HEK293 (cell line): ENCODE data around the gene TTC33.

Experiments
- BCL11A ChIP-seq: fragments of 450-650 bp; formaldehyde crosslinking; IDR thresholded peaks from 2 replicates; pipeline ENCODE4 v1.5.1; 2016; ENCODE audit warnings: low read depth, missing biosample characterization, missing genetic modification characterization
- CTCF ChIP-seq: fragments of 450-650 bp; formaldehyde crosslinking; IDR thresholded peaks from 2 replicates; pipeline ENCODE4 v1.5.1; 2016; ENCODE audit warnings: missing biosample characterization, missing genetic modification characterization
- REPIN1 ChIP-seq: fragments of 450-650 bp; formaldehyde crosslinking; IDR thresholded peaks from 2 replicates; pipeline ENCODE4 v1.5.1; 2017; ENCODE audit warnings: missing biosample characterization, missing genetic modification characterization, low read depth
- ZBTB1 ChIP-seq: fragments of 450-650 bp; formaldehyde crosslinking; IDR thresholded peaks from 2 replicates; pipeline ENCODE4 v1.5.1; 2016; ENCODE audit warnings: missing biosample characterization, missing genetic modification characterization
- ZBTB49 ChIP-seq: fragments of 450-650 bp; formaldehyde crosslinking; IDR thresholded peaks from 2 replicates; pipeline ENCODE4 v1.5.1; 2016; ENCODE audit warnings: missing biosample characterization, missing genetic modification characterization, low read depth
- ZNF140 ChIP-seq: fragments of 450-650 bp; formaldehyde crosslinking; IDR thresholded peaks from 2 replicates; pipeline ENCODE4 v1.5.1; 2016; ENCODE audit warnings: missing biosample characterization, missing genetic modification characterization
- ZNF266 ChIP-seq: fragments of 450-650 bp; formaldehyde crosslinking; IDR thresholded peaks from 2 replicates; pipeline ENCODE4 v1.5.1; 2016; ENCODE audit warnings: missing biosample characterization, missing genetic modification characterization, low read depth
- ZNF292 ChIP-seq: fragments of 450-650 bp; formaldehyde crosslinking; IDR thresholded peaks from 2 replicates; pipeline ENCODE4 v1.5.1; 2016; ENCODE audit warnings: low read depth, missing biosample characterization, missing genetic modification characterization, borderline replicate concordance
- ZNF350 ChIP-seq: fragments of 450-650 bp; formaldehyde crosslinking; IDR thresholded peaks from 2 replicates; pipeline ENCODE4 v1.5.0; 2017; ENCODE audit warnings: missing biosample characterization, mild to moderate bottlenecking, missing genetic modification characterization
- ZNF596 ChIP-seq: fragments of 450-650 bp; IDR thresholded peaks from 2 replicates; pipeline ENCODE4 v1.5.0; 2018; ENCODE audit warnings: missing biosample characterization, mild to moderate bottlenecking, missing genetic modification characterization, moderate library complexity
- ZNF629 ChIP-seq: fragments of 450-650 bp; formaldehyde crosslinking; IDR thresholded peaks from 2 replicates; pipeline ENCODE4 v1.5.1; 2017; ENCODE audit warnings: missing biosample characterization, missing genetic modification characterization

DNA sequence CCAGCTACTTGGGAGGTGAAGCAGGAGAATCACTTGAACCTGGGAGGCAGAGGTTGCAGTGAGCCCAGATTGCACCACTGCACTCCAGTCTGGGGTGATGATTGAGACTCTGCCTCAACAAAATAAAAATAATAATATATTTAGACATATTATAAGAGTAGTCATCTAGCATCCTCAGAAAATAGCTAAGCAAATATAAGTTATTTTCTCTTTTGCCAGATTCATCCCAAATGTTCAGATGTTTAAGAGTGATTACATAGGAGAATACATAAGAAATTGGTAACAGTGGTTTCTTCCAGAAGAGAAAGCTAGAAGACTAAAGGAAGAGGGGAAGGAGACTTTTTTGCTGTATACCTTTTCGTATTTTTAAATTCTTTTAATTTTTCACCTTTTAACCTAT lies 22.4 kb upstream of the TTC33 start:
- TF ChIP-seq ZNF350 (tag by site-specific recombination): no peak
- TF ChIP-seq ZBTB49 (tag by site-specific recombination): no peak
- TF ChIP-seq CTCF: no peak
- TF ChIP-seq ZNF266 (tag by site-specific recombination): no peak
- no peak for TF ChIP-seq ZNF629 (tag by site-specific recombination)
- TF ChIP-seq ZNF596: no peak
- TF ChIP-seq ZNF140 (tag by site-specific recombination): no peak
- no peak for TF ChIP-seq REPIN1 (tag by site-specific recombination)
- TF ChIP-seq ZBTB1: no peak
- TF ChIP-seq ZNF292 (tag by site-specific recombination): no peak
- TF ChIP-seq BCL11A (tag by site-specific recombination): no peak
